ENCODE results near the gene RUNX2.

Gene RUNX2

DNA sequence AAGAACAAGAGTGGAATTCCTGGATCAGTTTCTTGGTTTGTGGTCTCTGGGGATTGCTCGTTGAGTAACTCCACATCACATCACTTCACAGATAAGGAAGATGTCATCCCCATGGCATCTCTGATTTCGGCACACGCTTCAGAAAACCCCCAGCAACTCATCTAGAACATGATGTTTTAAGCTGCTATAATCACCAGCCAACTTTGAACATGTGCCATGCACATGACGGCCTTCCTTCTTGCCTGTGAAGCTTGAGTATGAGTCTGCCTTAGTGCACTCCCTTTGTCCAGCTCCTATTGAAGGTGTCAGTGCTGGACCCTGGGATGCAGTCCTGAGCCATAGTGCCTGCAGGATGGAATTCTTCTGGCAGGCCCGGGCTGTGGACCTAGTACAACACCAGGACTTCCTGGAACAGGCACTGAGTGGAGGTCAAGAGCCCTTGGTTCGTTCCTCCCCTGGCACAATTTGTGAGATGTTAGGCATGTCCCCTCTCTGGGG lies 281.1 kb downstream of the RUNX2 start:
- Histone ChIP-seq H3K4me3 (ENCODE audit: low read depth in 1 of 2, low read length in 2 of 2) (no peak overlapping the region), H3K27me3 (ENCODE audit: control insufficient read depth in 1 of 2, insufficient read depth in 2 of 2, low read length in 2 of 2) (no peaks in the 10 kb centered on the region), H3K9me3 (ENCODE audit: low read length) (no peaks in the 10 kb centered on the region), H3K36me3 (ENCODE audit: insufficient read depth, low read length) (no peaks in the 10 kb centered on the region), H3K4me1 (ENCODE audit: insufficient read depth, low read length) (no peaks in the 10 kb centered on the region), H3K9ac (ENCODE audit: low read length) (no peak overlapping the region), H3K27ac (ENCODE audit: low read depth, low read length) (no peak overlapping the region)

DNA sequence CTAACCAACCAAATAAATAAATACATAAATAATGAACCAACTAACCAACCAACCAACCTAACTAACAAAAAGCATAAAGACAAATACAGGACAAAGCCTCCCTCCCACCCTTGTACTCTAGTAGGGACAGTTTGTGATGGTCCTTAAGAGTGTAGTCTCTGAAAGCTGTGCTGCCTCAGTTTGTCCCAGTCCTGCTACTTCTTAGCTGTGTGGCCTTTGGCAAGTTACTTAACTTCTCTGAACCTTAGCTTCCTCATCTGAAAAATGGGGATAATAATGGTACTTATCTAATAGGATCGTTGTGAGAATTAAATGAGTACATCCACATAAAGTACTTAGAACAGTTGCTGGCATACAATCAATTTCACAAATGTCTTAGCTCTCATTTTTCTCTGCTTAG lies 282.2 kb downstream of the RUNX2 start:
- Histone ChIP-seq H3K9ac (ENCODE audit: low read length) (no peak overlapping the region), H3K36me3 (ENCODE audit: insufficient read depth, low read length) (no peaks in the 10 kb centered on the region), H3K9me3 (ENCODE audit: low read length) (no peaks in the 10 kb centered on the region), H3K4me1 (ENCODE audit: insufficient read depth, low read length) (no peaks in the 10 kb centered on the region), H3K27ac (ENCODE audit: low read depth, low read length) (no peak overlapping the region), H3K4me3 (ENCODE audit: low read depth in 1 of 2, low read length in 2 of 2) (no peak overlapping the region), H3K27me3 (ENCODE audit: control insufficient read depth in 1 of 2, insufficient read depth in 2 of 2, low read length in 2 of 2) (no peaks in the 10 kb centered on the region)

GRCh38 chr6:45610832-45611231 lies 282.7 kb downstream of the RUNX2 start:
- Histone ChIP-seq H3K27me3 (ENCODE audit: control insufficient read depth in 1 of 2, insufficient read depth in 2 of 2, low read length in 2 of 2) (no peaks in the 10 kb centered on the region), H3K9ac (ENCODE audit: low read length) (no peak overlapping the region), H3K9me3 (ENCODE audit: low read length) (no peaks in the 10 kb centered on the region), H3K4me3 (ENCODE audit: low read depth in 1 of 2, low read length in 2 of 2) (no peak overlapping the region), H3K36me3 (ENCODE audit: insufficient read depth, low read length) (no peaks in the 10 kb centered on the region), H3K4me1 (ENCODE audit: insufficient read depth, low read length) (no peaks in the 10 kb centered on the region), H3K27ac (ENCODE audit: low read depth, low read length) (no peak overlapping the region)

DNA sequence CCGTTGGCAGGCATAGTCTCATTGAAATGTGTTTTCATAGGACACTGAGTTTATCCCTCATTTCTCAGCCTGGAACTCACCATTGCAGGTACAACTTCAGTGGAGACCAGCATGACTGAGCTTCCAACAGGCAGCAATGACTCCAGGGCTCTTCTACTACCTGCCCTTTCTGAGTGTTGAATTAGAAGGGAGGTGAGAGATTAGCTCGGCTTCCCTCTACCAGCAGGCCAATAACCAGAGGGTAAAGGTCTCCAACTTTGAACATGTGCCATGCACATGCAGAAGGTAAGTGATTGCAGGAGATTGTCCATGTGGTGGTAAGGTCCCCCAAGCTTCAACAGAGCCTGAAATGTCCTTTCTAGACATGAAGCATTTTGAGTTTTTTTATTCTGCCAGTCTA lies 283.4 kb downstream of the RUNX2 start:
- Histone ChIP-seq H3K36me3 (ENCODE audit: insufficient read depth, low read length) (no peaks in the 10 kb centered on the region), H3K27ac (ENCODE audit: low read depth, low read length) (no peak overlapping the region), H3K27me3 (ENCODE audit: control insufficient read depth in 1 of 2, insufficient read depth in 2 of 2, low read length in 2 of 2) (no peaks in the 10 kb centered on the region), H3K4me3 (ENCODE audit: low read depth in 1 of 2, low read length in 2 of 2) (no peak overlapping the region), H3K9me3 (ENCODE audit: low read length) (no peaks in the 10 kb centered on the region), H3K9ac (ENCODE audit: low read length) (no peak overlapping the region), H3K4me1 (ENCODE audit: insufficient read depth, low read length) (no peaks in the 10 kb centered on the region)

DNA sequence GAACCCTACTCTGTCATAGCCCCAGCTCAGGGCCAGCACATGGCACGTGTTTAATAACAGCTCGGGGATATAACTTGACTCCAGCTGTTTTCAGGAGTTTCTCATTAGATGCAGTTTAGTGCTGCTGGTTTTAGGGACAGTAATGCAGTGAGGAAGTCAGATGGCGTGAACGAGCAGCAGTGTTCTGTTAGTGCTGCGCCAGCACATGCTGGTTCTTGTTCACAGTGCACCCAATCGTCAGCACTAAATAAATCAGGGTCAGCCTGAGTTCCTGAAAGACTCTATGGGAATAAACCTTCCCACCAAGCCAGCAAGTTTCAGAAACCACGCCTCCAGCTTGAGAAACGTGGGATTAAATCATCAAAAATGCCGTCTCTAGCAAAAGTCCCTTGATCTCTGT lies 285.5 kb downstream of the RUNX2 start:
- Histone ChIP-seq H3K9ac (ENCODE audit: low read length) (no peak overlapping the region), H3K27ac (ENCODE audit: low read depth, low read length) (no peak overlapping the region), H3K4me3 (ENCODE audit: low read depth in 1 of 2, low read length in 2 of 2) (no peak overlapping the region), H3K27me3 (ENCODE audit: control insufficient read depth in 1 of 2, insufficient read depth in 2 of 2, low read length in 2 of 2) (no peaks in the 10 kb centered on the region), H3K9me3 (ENCODE audit: low read length) (no peaks in the 10 kb centered on the region), H3K36me3 (ENCODE audit: insufficient read depth, low read length) (no peaks in the 10 kb centered on the region), H3K4me1 (ENCODE audit: insufficient read depth, low read length) (no peaks in the 10 kb centered on the region)

GRCh38 chr6:45614488-45615285 lies 286.6 kb downstream of the RUNX2 start:
- H3K9me3 ChIP-seq (ENCODE audit: low read length) = no peaks in the 10 kb centered on the region
- H3K4me3 ChIP-seq (ENCODE audit: low read depth in 1 of 2, low read length in 2 of 2) = no peak overlapping the region
- H3K9ac ChIP-seq (ENCODE audit: low read length) = no peak overlapping the region
- H3K27me3 ChIP-seq (ENCODE audit: control insufficient read depth in 1 of 2, insufficient read depth in 2 of 2, low read length in 2 of 2) = no peaks in the 10 kb centered on the region
- H3K36me3 ChIP-seq (ENCODE audit: insufficient read depth, low read length) = no peaks in the 10 kb centered on the region
- H3K27ac ChIP-seq (ENCODE audit: low read depth, low read length) = no peak overlapping the region
- H3K4me1 ChIP-seq (ENCODE audit: insufficient read depth, low read length) = no peaks in the 10 kb centered on the region

DNA sequence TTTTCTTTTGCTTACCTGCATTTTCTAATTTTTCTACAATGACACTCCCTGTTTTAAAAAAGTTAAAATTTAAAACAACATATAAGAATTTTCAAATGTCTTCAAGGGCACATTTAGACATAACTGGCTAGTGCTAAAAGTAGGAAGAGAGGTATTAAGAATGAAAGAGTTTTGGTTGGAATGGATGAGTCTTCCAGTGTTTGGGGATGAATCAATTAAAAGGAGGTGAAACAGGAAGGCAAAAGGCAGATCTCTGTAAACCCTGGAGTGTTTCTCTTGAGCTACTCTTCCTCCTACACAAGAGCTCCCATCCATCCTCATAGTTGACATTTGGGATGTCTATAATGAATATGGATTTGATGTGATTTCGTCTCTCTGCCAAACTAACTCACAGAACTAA lies 288.1 kb downstream of the RUNX2 start:
- Histone ChIP-seq H3K4me1 (ENCODE audit: insufficient read depth, low read length) (no peaks in the 10 kb centered on the region), H3K9ac (ENCODE audit: low read length) (no peak overlapping the region), H3K4me3 (ENCODE audit: low read depth in 1 of 2, low read length in 2 of 2) (no peak overlapping the region), H3K36me3 (ENCODE audit: insufficient read depth, low read length) (no peaks in the 10 kb centered on the region), H3K27me3 (ENCODE audit: control insufficient read depth in 1 of 2, insufficient read depth in 2 of 2, low read length in 2 of 2) (no peaks in the 10 kb centered on the region), H3K9me3 (ENCODE audit: low read length) (no peaks in the 10 kb centered on the region), H3K27ac (ENCODE audit: low read depth, low read length) (no peak overlapping the region)

DNA sequence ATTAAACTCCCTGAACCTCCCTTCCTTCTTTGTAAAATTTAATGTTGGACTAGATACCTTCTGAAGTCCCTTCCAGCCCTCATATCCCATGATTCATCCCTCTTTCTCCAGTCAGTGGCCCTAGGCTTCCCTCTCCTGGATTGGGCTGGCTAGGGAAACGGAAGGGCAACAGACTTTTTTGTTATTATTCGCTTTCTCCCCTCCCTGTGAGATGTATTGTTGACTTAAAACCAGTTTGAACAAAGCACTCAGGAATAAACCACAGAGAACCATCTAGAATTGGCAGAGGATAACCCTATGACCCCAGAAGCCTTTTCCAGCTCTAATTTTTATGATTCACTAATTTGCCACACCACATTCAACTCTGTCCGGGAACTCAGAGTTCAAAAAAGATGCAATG lies 289.3 kb downstream of the RUNX2 start:
- Histone ChIP-seq H3K9me3 (ENCODE audit: low read length) (no peaks in the 10 kb centered on the region), H3K4me1 (ENCODE audit: insufficient read depth, low read length) (no peaks in the 10 kb centered on the region), H3K9ac (ENCODE audit: low read length) (no peak overlapping the region), H3K4me3 (ENCODE audit: low read depth in 1 of 2, low read length in 2 of 2) (no peak overlapping the region), H3K27ac (ENCODE audit: low read depth, low read length) (no peak overlapping the region), H3K27me3 (ENCODE audit: control insufficient read depth in 1 of 2, insufficient read depth in 2 of 2, low read length in 2 of 2) (no peaks in the 10 kb centered on the region), H3K36me3 (ENCODE audit: insufficient read depth, low read length) (no peaks in the 10 kb centered on the region)

GRCh38 chr6:45618259-45618658 lies 290.1 kb downstream of the RUNX2 start:
- H3K9ac ChIP-seq (ENCODE audit: low read length) = no peak overlapping the region
- H3K27ac ChIP-seq (ENCODE audit: low read depth, low read length) = no peak overlapping the region
- H3K27me3 ChIP-seq (ENCODE audit: control insufficient read depth in 1 of 2, insufficient read depth in 2 of 2, low read length in 2 of 2) = no peaks in the 10 kb centered on the region
- no peak overlapping the region for H3K4me3 ChIP-seq (ENCODE audit: low read depth in 1 of 2, low read length in 2 of 2)
- no peaks in the 10 kb centered on the region for H3K9me3 ChIP-seq (ENCODE audit: low read length)
- no peaks in the 10 kb centered on the region for H3K36me3 ChIP-seq (ENCODE audit: insufficient read depth, low read length)
- no peaks in the 10 kb centered on the region for H3K4me1 ChIP-seq (ENCODE audit: insufficient read depth, low read length)

DNA sequence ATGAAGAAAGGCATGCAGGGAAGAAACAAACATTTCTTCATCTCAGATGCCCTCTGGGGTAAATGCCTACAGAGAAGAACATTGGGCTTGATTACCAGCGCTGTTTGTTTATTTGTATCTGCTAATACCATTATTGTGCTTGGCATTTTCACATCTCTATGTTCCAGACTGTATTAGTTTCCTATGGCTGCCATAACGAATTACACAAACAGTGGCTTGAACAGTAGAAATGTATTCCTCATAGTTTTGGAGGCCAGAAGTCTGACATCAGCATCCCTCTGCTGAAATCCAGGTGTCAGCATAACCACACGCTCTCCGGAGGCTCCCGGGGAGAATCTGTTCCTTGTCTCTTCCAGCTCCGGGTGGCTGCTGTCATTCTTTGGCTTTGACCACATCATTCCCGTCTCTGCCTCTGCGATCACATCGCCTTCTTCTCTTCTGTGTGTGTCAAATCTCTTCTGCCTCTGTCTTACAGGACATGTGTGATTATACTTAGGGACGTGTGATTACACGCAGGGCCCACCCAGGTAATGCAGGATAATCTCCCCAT lies 291.2 kb downstream of the RUNX2 start:
- no peaks in the 10 kb centered on the region for H3K4me1 ChIP-seq (ENCODE audit: insufficient read depth, low read length)
- no peaks in the 10 kb centered on the region for H3K27me3 ChIP-seq (ENCODE audit: control insufficient read depth in 1 of 2, insufficient read depth in 2 of 2, low read length in 2 of 2)
- H3K4me3 ChIP-seq (ENCODE audit: low read depth in 1 of 2, low read length in 2 of 2) = no peak overlapping the region
- no peaks in the 10 kb centered on the region for H3K36me3 ChIP-seq (ENCODE audit: insufficient read depth, low read length)
- H3K9me3 ChIP-seq (ENCODE audit: low read length) = no peaks in the 10 kb centered on the region
- H3K27ac ChIP-seq (ENCODE audit: low read depth, low read length) = no peak overlapping the region
- no peak overlapping the region for H3K9ac ChIP-seq (ENCODE audit: low read length)

GRCh38 chr6:45619994-45620471 lies 291.9 kb downstream of the RUNX2 start:
- Histone ChIP-seq H3K9ac (ENCODE audit: low read length) (no peak overlapping the region), H3K9me3 (ENCODE audit: low read length) (no peaks in the 10 kb centered on the region), H3K36me3 (ENCODE audit: insufficient read depth, low read length) (no peaks in the 10 kb centered on the region), H3K4me1 (ENCODE audit: insufficient read depth, low read length) (no peaks in the 10 kb centered on the region), H3K27ac (ENCODE audit: low read depth, low read length) (no peak overlapping the region), H3K27me3 (ENCODE audit: control insufficient read depth in 1 of 2, insufficient read depth in 2 of 2, low read length in 2 of 2) (no peaks in the 10 kb centered on the region), H3K4me3 (ENCODE audit: low read depth in 1 of 2, low read length in 2 of 2) (no peak overlapping the region)

- Histone ChIP-seq H3K9ac (ENCODE audit: low read length) (no peak overlapping the region), H3K9me3 (ENCODE audit: low read length) (no peaks in the 10 kb centered on the region), H3K36me3 (ENCODE audit: insufficient read depth, low read length) (no peaks in the 10 kb centered on the region), H3K4me3 (ENCODE audit: low read depth in 1 of 2, low read length in 2 of 2) (no peak overlapping the region), H3K27me3 (ENCODE audit: control insufficient read depth in 1 of 2, insufficient read depth in 2 of 2, low read length in 2 of 2) (no peaks in the 10 kb centered on the region), H3K4me1 (ENCODE audit: insufficient read depth, low read length) (peaks cover 10% of the 10 kb centered on the region), H3K27ac (ENCODE audit: low read depth, low read length) (no peak overlapping the region)
Observed at GRCh38 chr6:45624228-45624627, 296.1 kb downstream of the RUNX2 start.
